HG03139 (cell line): ENCODE data around the gene SENP5.

Experiments used
- ATAC-seq: cut with Tn5 transposase; IDR thresholded peaks from one replicate; pipeline ENCODE4 v1.9.1; 2021; ENCODE audit not compliant: unreplicated experiment

SENP5 gene

GRCh38 chr3:196967412-196968232, 99.9 kb downstream of the SENP5 start:
- no peak for ATAC-seq

- ATAC-seq: peak; percentile 44
Measured at GRCh38 chr3:196968233-196969133, 100.8 kb downstream of the SENP5 start, which contains the start of gene PIGZ. Gene PIGZ, minus strand, starts transcription at chr3:196968833. Its CDS starts 16,802 bp downstream, at chr3:196952031.

- peak; percentile 35 for ATAC-seq
Measured at GRCh38 chr3:196969134-196969659, 101.5 kb downstream of the SENP5 start.

GRCh38 chr3:196969660-196970546, 102.2 kb downstream of the SENP5 start:
- peak; percentile 57 for ATAC-seq

- no peak for ATAC-seq
Measured at GRCh38 chr3:196970547-196971093, 102.9 kb downstream of the SENP5 start.

GRCh38 chr3:196971094-196971698, 103.5 kb downstream of the SENP5 start:
- ATAC-seq: no peak

GRCh38 chr3:196974661-196975060, 106.9 kb downstream of the SENP5 start:
- ATAC-seq: no peak

GRCh38 chr3:196975349-196975748, 107.6 kb downstream of the SENP5 start:
- no peak for ATAC-seq

- ATAC-seq: no peak
Measured at GRCh38 chr3:196976941-196977340, 109.2 kb downstream of the SENP5 start.

- ATAC-seq: no peak
Measured at GRCh38 chr3:196979545-196979944, 111.8 kb downstream of the SENP5 start.

- ATAC-seq: no peak
Measured at GRCh38 chr3:196981657-196982056, 113.9 kb downstream of the SENP5 start.

GRCh38 chr3:196983186-196983585, 115.5 kb downstream of the SENP5 start:
- no peak for ATAC-seq
